Right cardiac atrium (tissue), 5 donors: ENCODE measurements around the gene BRD4. TPM values are rescaled to one million over a fixed set of nuclear protein-coding genes. Genes with fewer than 3 reads are reported as not detected.

Source experiments
- ATAC-seq, 2 donors: fragments of 200-7000 bp; cut with Tn5 transposase; one replicate each; pipeline versions ENCODE4 v1.8.0 to v1.9.1; 2020; ENCODE audit warnings: moderate library complexity in 2 of 2, mild to moderate bottlenecking in 1 of 2
- DNase-seq, 3 donors: peaks; one replicate each; pipeline ENCODE4 v3.0.0-alpha.2; 2020
- H3K27ac ChIP-seq: one replicate; pipeline ENCODE4 v1.5.1; 2013; ENCODE audit warnings: mild to moderate bottlenecking, low read length, control low read depth, moderate library complexity
- H3K27me3 ChIP-seq: one replicate; pipeline ENCODE4 v1.6.1; 2013; ENCODE audit not compliant: control insufficient read depth, insufficient read depth
- H3K4me1 ChIP-seq: one replicate; pipeline ENCODE4 v1.6.1; 2013; ENCODE audit warnings: low read length; ENCODE audit not compliant: control insufficient read depth, insufficient read depth
- H3K4me3 ChIP-seq: one replicate; pipeline ENCODE4 v1.5.1; 2013; ENCODE audit warnings: low read length, control low read depth
- H3K9me3 ChIP-seq: one replicate; pipeline ENCODE4 v1.6.1; 2013; ENCODE audit warnings: low read length; ENCODE audit not compliant: control insufficient read depth
- WGBS: extraction: QIAGEN DNeasy Blood & Tissue Kit; methylation state at CpG from one replicate; pipeline ENCODE4 v1.1.7; 2013; 5-methylcytosine and 5-hydroxymethylcytosine counted together
- intact Hi-C, 4 donors: fragments of 100-400 bp; cut with DNase I; formaldehyde crosslinking; loops; one replicate each; pipeline versions ENCODE4 v1.11.0 to v1.14.0; 2022 to 2023
- polyA plus RNA-seq: library from polyadenylated mRNA; stranded (reverse); fragments of 200-250 nt; gene quantifications from one replicate; pipeline ENCODE4 v1.2.3, GENCODE V29; 2013
- total RNA-seq, 4 donors: library from RNA; stranded (reverse); fragmentation: NEBNext Ultra II Directional; extraction: Animal tissue kit (Norgen Biotek cat#: 25700); gene quantifications; one replicate each; pipeline ENCODE4 v1.2.1, GENCODE V29; 2021
- donor health status: healthy with polysubstance abuse.
- donor health status: DM: no; HTN: yes; CAD: no.
- donor health status: DM: no; HTN: no; CAD: no.
- donor health status: DM: no; HTN: yes; CAD: no; lungs with severe emphysema.
- donor health status: DM: yes; HTN: yes; CAD: no.

BRD4 gene
- total and polyA plus RNA-seq, 5 donors: 29.6 to 62.8 (median 56.6) TPM

GRCh38 chr19:15279326-15279904 is 52.9 kb downstream of the BRD4 start:
- H3K4me3 ChIP-seq: no peak overlapping the region
- ATAC-seq (no peak), DNase-seq (no peak)
- intact Hi-C loops: no loop called here
- peaks cover 72% of the 10 kb centered on the region for H3K4me1 ChIP-seq
- H3K27ac ChIP-seq: peak overlapping the region; percentile 49
- 77% methylated on average over 4 of the region's 4 CpGs for WGBS
- H3K27me3 ChIP-seq: no peaks in the 10 kb centered on the region
- H3K9me3 ChIP-seq: no peaks in the 10 kb centered on the region

- no peak overlapping the region for H3K4me3 ChIP-seq
- ATAC-seq: no peak
- intact Hi-C loops: no loop called here
Observed at GRCh38 chr19:15276620-15277215, 55.6 kb downstream of the BRD4 start.

GRCh38 chr19:15274477-15274876 is 57.9 kb downstream of the BRD4 start:
- no peak overlapping the region for H3K4me3 ChIP-seq
- peak; percentile 56 to 81 for ATAC-seq
- peak overlapping the region; percentile 51 for H3K27ac ChIP-seq
- H3K4me1 ChIP-seq: peaks cover 55% of the 10 kb centered on the region
- H3K9me3 ChIP-seq: no peaks in the 10 kb centered on the region
- 70% methylated on average over 4 of the region's 4 CpGs for WGBS
- DNase-seq: peak; percentile 44 to 81 (median 69)
- intact Hi-C loops: no loop called here
- no peaks in the 10 kb centered on the region for H3K27me3 ChIP-seq

More at GRCh38 chr19:15276620-15277215, 55.6 kb downstream of the BRD4 start:
- H3K27ac ChIP-seq: no peak overlapping the region
- WGBS: 72% methylated on average over 11 of the region's 11 CpGs
- peak in 1 of 3 donors; percentile 10 for DNase-seq
- no peaks in the 10 kb centered on the region for H3K27me3 ChIP-seq
- H3K4me1 ChIP-seq: peaks cover 64% of the 10 kb centered on the region
- H3K9me3 ChIP-seq: no peaks in the 10 kb centered on the region

GRCh38 chr19:15269806-15270205 is 62.5 kb downstream of the BRD4 start:
- DNase-seq (peak in 1 of 3 donors; percentile 4), ATAC-seq (no peak)
- H3K27ac ChIP-seq: no peak overlapping the region
- no peaks in the 10 kb centered on the region for H3K9me3 ChIP-seq
- no peaks in the 10 kb centered on the region for H3K27me3 ChIP-seq
- 73% methylated on average over 6 of the region's 6 CpGs for WGBS
- intact Hi-C loops: loop anchor here in 3 of 4 donors (10.0 kb wide), 3 partner anchors 65 to 285 kb away; partner anchors contain the start of genes BRD4 (in 2 of the 3) and AKAP8 (in 1 of the 3)
- H3K4me3 ChIP-seq: no peak overlapping the region
- peaks cover 45% of the 10 kb centered on the region for H3K4me1 ChIP-seq

GRCh38 chr19:15268928-15269253 is 63.4 kb downstream of the BRD4 start:
- intact Hi-C loops: loop anchor here in 3 of 4 donors (10.0 kb wide), 3 partner anchors 66 to 286 kb away; partner anchors contain the start of genes BRD4 (in 2 of the 3) and AKAP8 (in 1 of the 3)
- Histone ChIP-seq H3K9me3 (no peaks in the 10 kb centered on the region), H3K4me3 (no peak overlapping the region), H3K4me1 (peaks cover 42% of the 10 kb centered on the region), H3K27ac (no peak overlapping the region), H3K27me3 (no peaks in the 10 kb centered on the region)
- WGBS: 76% methylated on average over 5 of the region's 5 CpGs
- ATAC-seq (no peak), DNase-seq (peak in 1 of 3 donors; percentile 1)

- 81% methylated on average over 12 of the region's 12 CpGs for WGBS
- no peak overlapping the region for H3K4me3 ChIP-seq
- intact Hi-C loops: loop anchor here in 3 of 4 donors (10.0 kb wide), 3 partner anchors 66 to 286 kb away; partner anchors contain the start of genes BRD4 (in 2 of the 3) and AKAP8 (in 1 of the 3)
- no peaks in the 10 kb centered on the region for H3K9me3 ChIP-seq
- H3K4me1 ChIP-seq: peaks cover 41% of the 10 kb centered on the region
- ATAC-seq (no peak), DNase-seq (peak in 1 of 3 donors; percentile 9)
- no peaks in the 10 kb centered on the region for H3K27me3 ChIP-seq
- no peak overlapping the region for H3K27ac ChIP-seq
Observed at GRCh38 chr19:15268192-15268927, 64.0 kb downstream of the BRD4 start.

GRCh38 chr19:15266683-15267082 is 65.7 kb downstream of the BRD4 start:
- Histone ChIP-seq H3K9me3 (no peaks in the 10 kb centered on the region), H3K27ac (no peak overlapping the region), H3K4me3 (no peak overlapping the region), H3K4me1 (peaks cover 31% of the 10 kb centered on the region), H3K27me3 (no peaks in the 10 kb centered on the region)
- DNase-seq: peak in 1 of 3 donors; percentile 54
- intact Hi-C loops: loop anchor here in 3 of 4 donors (10.0 kb wide), 3 partner anchors 68 to 288 kb away; partner anchors contain the start of genes BRD4 (in 2 of the 3) and AKAP8 (in 1 of the 3)
- 75% methylated on average over 1 of the region's 1 CpG for WGBS
- ATAC-seq: no peak

GRCh38 chr19:15265850-15266248 is 66.5 kb downstream of the BRD4 start:
- DNase-seq (peak; percentile 92 to 97 (median 96)), ATAC-seq (peak; percentile 89)
- H3K4me1 ChIP-seq: peaks cover 24% of the 10 kb centered on the region
- intact Hi-C loops: loop anchor here (2.0 to 10.0 kb wide), 4 partner anchors 69 to 289 kb away; partner anchors contain the start of genes AKAP8 (in 2 of the 4) and BRD4 (in 2 of the 4)
- no peaks in the 10 kb centered on the region for H3K27me3 ChIP-seq
- 14% methylated on average over 8 of the region's 8 CpGs for WGBS
- no peaks in the 10 kb centered on the region for H3K9me3 ChIP-seq
- peak overlapping the region; percentile 28 for H3K27ac ChIP-seq
- no peak overlapping the region for H3K4me3 ChIP-seq

- peak overlapping the region; percentile 15 for H3K27ac ChIP-seq
- WGBS: 65% methylated on average over 26 of the region's 26 CpGs
- no peak overlapping the region for H3K4me3 ChIP-seq
- DNase-seq: peak in 2 of 3 donors; percentile 50 to 72
- peaks cover 23% of the 10 kb centered on the region for H3K4me1 ChIP-seq
- H3K9me3 ChIP-seq: no peaks in the 10 kb centered on the region
- intact Hi-C loops: loop anchor here (2.0 to 10.0 kb wide), 4 partner anchors 69 to 289 kb away; partner anchors contain the start of genes AKAP8 (in 2 of the 4) and BRD4 (in 2 of the 4)
- H3K27me3 ChIP-seq: no peaks in the 10 kb centered on the region
- peak; percentile 0 to 4 for ATAC-seq
Observed at GRCh38 chr19:15265214-15265849, 67.0 kb downstream of the BRD4 start.

GRCh38 chr19:15264933-15265206 is 67.5 kb downstream of the BRD4 start:
- no peak overlapping the region for H3K4me3 ChIP-seq
- H3K4me1 ChIP-seq: peaks cover 23% of the 10 kb centered on the region
- H3K27ac ChIP-seq: no peak overlapping the region
- ATAC-seq (no peak), DNase-seq (no peak)
- H3K9me3 ChIP-seq: no peaks in the 10 kb centered on the region
- no peaks in the 10 kb centered on the region for H3K27me3 ChIP-seq
- 97% methylated on average over 1 of the region's 1 CpG for WGBS
- intact Hi-C loops: loop anchor here (2.0 to 10.0 kb wide), 4 partner anchors 70 to 290 kb away; partner anchors contain the start of genes AKAP8 (in 2 of the 4) and BRD4 (in 2 of the 4)
